ENCODE measurements around the gene SPACA5.

GRCh38 chrX:48035891-48036290 is 29.1 kb downstream of the SPACA5 start:
- TF ChIP-seq CTCF (IDR thresholded peaks at IDR 0.05): no peak
- TF ChIP-seq EP300 (IDR thresholded peaks at IDR 0.05): no peak
- no peak for TF ChIP-seq POLR2AphosphoS5 (IDR thresholded peaks at IDR 0.05)

Data from sigmoid colon (tissue), 4 donors.